Measurements from ENCODE around the gene ANAPC15. TPM values are rescaled to one million over a fixed set of nuclear protein-coding genes. Genes with fewer than 3 reads are reported as not detected.
A peak's percentile ranks its signal among the peaks of the same experiment; 100 is the strongest.

ANAPC15 gene
- total RNA-seq (2021): 60.2 to 75.4 TPM (median 66.1 TPM) in 3 replicates
- percentile 64 among the genes with signal in this experiment for Bru-seq, nascent RNA
- long read RNA-seq, experiment 1, transcript ANAPC15-217 (5 exons, 704 nt): minor isoform, 6 of 123 reads
- long read RNA-seq, experiment 1, transcript ANAPC15-204 (6 exons, 848 nt): minor isoform, 6 of 123 reads
- long read RNA-seq, experiment 1, transcript ANAPC15-201 (6 exons, 886 nt): major isoform, 48 of 123 reads
- long read RNA-seq, experiment 1, transcript ANAPC15-208 (6 exons, 867 nt): minor isoform, 31 of 123 reads
- long read RNA-seq, experiment 1, partial matches to known transcripts: 9 of 123 reads
- long read RNA-seq, experiment 1, other reads (novel, unspliced or antisense): 18 of 123 reads
- long read RNA-seq, experiment 2, transcript ANAPC15-212 (2 exons, 500 nt): major isoform, 9 of 55 reads
- long read RNA-seq, experiment 2, transcript ANAPC15-201 (6 exons, 886 nt): minor isoform, 8 of 55 reads
- long read RNA-seq, experiment 2, transcript ANAPC15-208 (6 exons, 867 nt): minor isoform, 8 of 55 reads
- long read RNA-seq, experiment 2, partial matches to known transcripts: 21 of 55 reads
- long read RNA-seq, experiment 2, other reads (novel, unspliced or antisense): 6 of 55 reads
- long read RNA-seq, experiment 3, transcript ANAPC15-201 (6 exons, 886 nt): major isoform, 153 of 255 reads
- long read RNA-seq, experiment 3, transcript ANAPC15-204 (6 exons, 848 nt): minor isoform, 13 of 255 reads
- long read RNA-seq, experiment 3, transcript ANAPC15-208 (6 exons, 867 nt): minor isoform, 52 of 255 reads
- long read RNA-seq, experiment 3, transcript ANAPC15-217 (5 exons, 704 nt): minor isoform, 8 of 255 reads
- long read RNA-seq, experiment 3, partial matches to known transcripts: 5 of 255 reads
- long read RNA-seq, experiment 3, other reads (novel, unspliced or antisense): 18 of 255 reads

DNA sequence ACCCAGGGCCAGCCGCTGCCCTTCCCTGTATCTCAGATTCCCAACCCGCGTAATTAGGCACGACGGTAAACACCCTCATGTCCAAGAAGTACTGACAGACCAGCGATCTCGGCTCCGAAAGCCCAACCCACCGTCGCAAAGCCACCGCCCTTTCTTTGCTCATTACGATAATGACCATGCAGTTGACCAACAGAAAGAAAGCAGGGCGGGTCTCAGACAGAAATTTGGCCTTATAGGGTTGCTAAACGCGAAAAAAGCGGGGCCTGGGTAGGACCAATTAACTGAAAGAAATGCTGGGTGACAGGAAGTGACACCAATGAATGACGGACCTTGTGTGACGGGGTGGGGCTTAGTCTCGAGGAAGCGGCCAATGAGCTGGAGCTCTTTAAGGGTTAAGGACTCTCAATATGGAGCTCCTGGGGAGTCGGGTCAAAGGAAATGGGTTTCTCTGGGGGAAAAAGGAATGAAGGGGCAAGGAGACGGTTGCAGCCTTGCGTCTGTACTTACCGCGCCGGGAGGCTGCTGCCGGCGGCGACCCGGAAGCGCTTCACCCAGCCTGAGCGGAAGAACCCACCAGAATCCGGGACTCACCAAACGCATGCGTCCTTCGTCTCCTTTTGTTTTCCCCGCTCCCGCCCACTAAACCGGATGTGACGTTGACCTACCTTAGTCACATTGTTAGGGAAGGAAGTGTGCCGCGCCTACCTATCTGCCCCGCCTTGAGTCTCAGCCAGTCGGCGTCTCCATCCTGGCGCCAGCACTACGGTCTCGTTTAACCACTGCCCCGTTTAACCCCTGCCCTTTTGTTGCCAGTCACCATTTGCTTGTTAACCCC, at the start of gene ANAPC15:
TSS of gene ANAPC15 (minus strand) at position 553 of the 835 bp plus-strand sequence. CDS start 1,419 bp downstream, outside the sequence.
- peaks cover 8% of the 10 kb centered on the region for H3K9me3 Mint-ChIP-seq
- H3K27ac Mint-ChIP-seq: peak within 1 kb of the TSS; percentile 99
- DNase-seq (ENCODE audit: low spot score): peak; percentile 98
- peak; percentile 92 for ATAC-seq
- CTCF ChIA-PET: interaction anchor here (0.6 to 1.6 kb wide), 5 partner anchors 21 to 319 kb away, joined by 3 to 9 read pairs (median 5); no protein-coding TSS in a partner anchor
- peak within 1 kb of the TSS; percentile 93 for H3K4me3 Mint-ChIP-seq
- peaks cover 16% of the 10 kb centered on the region for H3K4me1 Mint-ChIP-seq
- POLR2A ChIA-PET: interaction anchor here (1.0 to 1.2 kb wide), 3 partner anchors 21 to 112 kb away, joined by 3 to 4 read pairs (median 4); partner anchors contain the start of gene INPPL1
- H3K36me3 Mint-ChIP-seq: peaks cover 2% of the 10 kb centered on the region; the same call in 1 of the 2 replicates
- peaks cover 39% of the 10 kb centered on the region for H3K27me3 Mint-ChIP-seq (ENCODE audit: low read depth)
- TF ChIP-seq CREM (CRISPR knock-in tag; IDR thresholded peaks at IDR 0.05) (peak; percentile 91), NFYB (CRISPR knock-in tag; conservative IDR thresholded peaks at IDR 0.05; ENCODE audit: low read depth) (peak; percentile 68), FOXK1 (CRISPR knock-in tag; IDR thresholded peaks at IDR 0.05) (peak; percentile 93), PRRX2 (CRISPR knock-in tag; IDR thresholded peaks at IDR 0.05) (no peak), NFATC4 (CRISPR knock-in tag; IDR thresholded peaks at IDR 0.05) (no peak), NR2C2 (CRISPR knock-in tag; IDR thresholded peaks at IDR 0.05) (peak; percentile 92), RORB (CRISPR knock-in tag; IDR thresholded peaks at IDR 0.05) (no peak), TEAD1 (CRISPR knock-in tag; IDR thresholded peaks at IDR 0.05) (0 out of 2 replicates have a peak, but pooled peaks have one; percentile 39), ZNF232 (CRISPR knock-in tag; IDR thresholded peaks at IDR 0.05) (peak; percentile 80), ZBTB21 (CRISPR knock-in tag; IDR thresholded peaks at IDR 0.05; ENCODE audit: borderline replicate concordance) (no peak), GABPB1 (CRISPR knock-in tag; IDR thresholded peaks at IDR 0.05) (peak; percentile 72), SP1 (CRISPR knock-in tag; conservative IDR thresholded peaks at IDR 0.05) (peak; percentile 65), NFE2L1 (CRISPR knock-in tag; IDR thresholded peaks at IDR 0.05) (no peak; the same call in 1 of the 2 replicates)
- TF ChIP-seq, protein P1, sequence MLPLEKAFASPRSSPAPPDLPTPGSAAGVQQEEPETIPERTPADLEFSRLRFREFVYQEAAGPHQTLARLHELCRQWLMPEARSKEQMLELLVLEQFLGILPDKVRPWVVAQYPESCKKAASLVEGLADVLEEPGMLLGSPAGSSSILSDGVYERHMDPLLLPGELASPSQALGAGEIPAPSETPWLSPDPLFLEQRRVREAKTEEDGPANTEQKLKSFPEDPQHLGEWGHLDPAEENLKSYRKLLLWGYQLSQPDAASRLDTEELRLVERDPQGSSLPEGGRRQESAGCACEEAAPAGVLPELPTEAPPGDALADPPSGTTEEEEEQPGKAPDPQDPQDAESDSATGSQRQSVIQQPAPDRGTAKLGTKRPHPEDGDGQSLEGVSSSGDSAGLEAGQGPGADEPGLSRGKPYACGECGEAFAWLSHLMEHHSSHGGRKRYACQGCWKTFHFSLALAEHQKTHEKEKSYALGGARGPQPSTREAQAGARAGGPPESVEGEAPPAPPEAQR (CRISPR knock-in tag; IDR thresholded peaks at IDR 0.05): no peak
- TF ChIP-seq, protein P2, sequence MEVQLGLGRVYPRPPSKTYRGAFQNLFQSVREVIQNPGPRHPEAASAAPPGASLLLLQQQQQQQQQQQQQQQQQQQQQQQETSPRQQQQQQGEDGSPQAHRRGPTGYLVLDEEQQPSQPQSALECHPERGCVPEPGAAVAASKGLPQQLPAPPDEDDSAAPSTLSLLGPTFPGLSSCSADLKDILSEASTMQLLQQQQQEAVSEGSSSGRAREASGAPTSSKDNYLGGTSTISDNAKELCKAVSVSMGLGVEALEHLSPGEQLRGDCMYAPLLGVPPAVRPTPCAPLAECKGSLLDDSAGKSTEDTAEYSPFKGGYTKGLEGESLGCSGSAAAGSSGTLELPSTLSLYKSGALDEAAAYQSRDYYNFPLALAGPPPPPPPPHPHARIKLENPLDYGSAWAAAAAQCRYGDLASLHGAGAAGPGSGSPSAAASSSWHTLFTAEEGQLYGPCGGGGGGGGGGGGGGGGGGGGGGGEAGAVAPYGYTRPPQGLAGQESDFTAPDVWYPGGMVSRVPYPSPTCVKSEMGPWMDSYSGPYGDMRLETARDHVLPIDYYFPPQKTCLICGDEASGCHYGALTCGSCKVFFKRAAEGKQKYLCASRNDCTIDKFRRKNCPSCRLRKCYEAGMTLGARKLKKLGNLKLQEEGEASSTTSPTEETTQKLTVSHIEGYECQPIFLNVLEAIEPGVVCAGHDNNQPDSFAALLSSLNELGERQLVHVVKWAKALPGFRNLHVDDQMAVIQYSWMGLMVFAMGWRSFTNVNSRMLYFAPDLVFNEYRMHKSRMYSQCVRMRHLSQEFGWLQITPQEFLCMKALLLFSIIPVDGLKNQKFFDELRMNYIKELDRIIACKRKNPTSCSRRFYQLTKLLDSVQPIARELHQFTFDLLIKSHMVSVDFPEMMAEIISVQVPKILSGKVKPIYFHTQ (CRISPR knock-in tag; IDR thresholded peaks at IDR 0.05): 0 out of 2 replicates have a peak, but pooled peaks have one; percentile 19
- TF ChIP-seq, protein P3, sequence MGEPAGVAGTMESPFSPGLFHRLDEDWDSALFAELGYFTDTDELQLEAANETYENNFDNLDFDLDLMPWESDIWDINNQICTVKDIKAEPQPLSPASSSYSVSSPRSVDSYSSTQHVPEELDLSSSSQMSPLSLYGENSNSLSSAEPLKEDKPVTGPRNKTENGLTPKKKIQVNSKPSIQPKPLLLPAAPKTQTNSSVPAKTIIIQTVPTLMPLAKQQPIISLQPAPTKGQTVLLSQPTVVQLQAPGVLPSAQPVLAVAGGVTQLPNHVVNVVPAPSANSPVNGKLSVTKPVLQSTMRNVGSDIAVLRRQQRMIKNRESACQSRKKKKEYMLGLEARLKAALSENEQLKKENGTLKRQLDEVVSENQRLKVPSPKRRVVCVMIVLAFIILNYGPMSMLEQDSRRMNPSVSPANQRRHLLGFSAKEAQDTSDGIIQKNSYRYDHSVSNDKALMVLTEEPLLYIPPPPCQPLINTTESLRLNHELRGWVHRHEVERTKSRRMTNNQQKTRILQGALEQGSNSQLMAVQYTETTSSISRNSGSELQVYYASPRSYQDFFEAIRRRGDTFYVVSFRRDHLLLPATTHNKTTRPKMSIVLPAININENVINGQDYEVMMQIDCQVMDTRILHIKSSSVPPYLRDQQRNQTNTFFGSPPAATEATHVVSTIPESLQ (CRISPR knock-in tag; IDR thresholded peaks at IDR 0.05): no peak
- TF ChIP-seq, protein P4, sequence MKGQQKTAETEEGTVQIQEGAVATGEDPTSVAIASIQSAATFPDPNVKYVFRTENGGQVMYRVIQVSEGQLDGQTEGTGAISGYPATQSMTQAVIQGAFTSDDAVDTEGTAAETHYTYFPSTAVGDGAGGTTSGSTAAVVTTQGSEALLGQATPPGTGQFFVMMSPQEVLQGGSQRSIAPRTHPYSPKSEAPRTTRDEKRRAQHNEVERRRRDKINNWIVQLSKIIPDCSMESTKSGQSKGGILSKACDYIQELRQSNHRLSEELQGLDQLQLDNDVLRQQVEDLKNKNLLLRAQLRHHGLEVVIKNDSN (CRISPR knock-in tag; IDR thresholded peaks at IDR 0.05): peak; percentile 65; the same call in 1 of the 2 replicates
- TF ChIP-seq, protein P5, sequence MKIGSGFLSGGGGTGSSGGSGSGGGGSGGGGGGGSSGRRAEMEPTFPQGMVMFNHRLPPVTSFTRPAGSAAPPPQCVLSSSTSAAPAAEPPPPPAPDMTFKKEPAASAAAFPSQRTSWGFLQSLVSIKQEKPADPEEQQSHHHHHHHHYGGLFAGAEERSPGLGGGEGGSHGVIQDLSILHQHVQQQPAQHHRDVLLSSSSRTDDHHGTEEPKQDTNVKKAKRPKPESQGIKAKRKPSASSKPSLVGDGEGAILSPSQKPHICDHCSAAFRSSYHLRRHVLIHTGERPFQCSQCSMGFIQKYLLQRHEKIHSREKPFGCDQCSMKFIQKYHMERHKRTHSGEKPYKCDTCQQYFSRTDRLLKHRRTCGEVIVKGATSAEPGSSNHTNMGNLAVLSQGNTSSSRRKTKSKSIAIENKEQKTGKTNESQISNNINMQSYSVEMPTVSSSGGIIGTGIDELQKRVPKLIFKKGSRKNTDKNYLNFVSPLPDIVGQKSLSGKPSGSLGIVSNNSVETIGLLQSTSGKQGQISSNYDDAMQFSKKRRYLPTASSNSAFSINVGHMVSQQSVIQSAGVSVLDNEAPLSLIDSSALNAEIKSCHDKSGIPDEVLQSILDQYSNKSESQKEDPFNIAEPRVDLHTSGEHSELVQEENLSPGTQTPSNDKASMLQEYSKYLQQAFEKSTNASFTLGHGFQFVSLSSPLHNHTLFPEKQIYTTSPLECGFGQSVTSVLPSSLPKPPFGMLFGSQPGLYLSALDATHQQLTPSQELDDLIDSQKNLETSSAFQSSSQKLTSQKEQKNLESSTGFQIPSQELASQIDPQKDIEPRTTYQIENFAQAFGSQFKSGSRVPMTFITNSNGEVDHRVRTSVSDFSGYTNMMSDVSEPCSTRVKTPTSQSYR (CRISPR knock-in tag; IDR thresholded peaks at IDR 0.05): 0 out of 2 replicates have a peak, but pooled peaks have one; percentile 21
- TF ChIP-seq, protein P6, sequence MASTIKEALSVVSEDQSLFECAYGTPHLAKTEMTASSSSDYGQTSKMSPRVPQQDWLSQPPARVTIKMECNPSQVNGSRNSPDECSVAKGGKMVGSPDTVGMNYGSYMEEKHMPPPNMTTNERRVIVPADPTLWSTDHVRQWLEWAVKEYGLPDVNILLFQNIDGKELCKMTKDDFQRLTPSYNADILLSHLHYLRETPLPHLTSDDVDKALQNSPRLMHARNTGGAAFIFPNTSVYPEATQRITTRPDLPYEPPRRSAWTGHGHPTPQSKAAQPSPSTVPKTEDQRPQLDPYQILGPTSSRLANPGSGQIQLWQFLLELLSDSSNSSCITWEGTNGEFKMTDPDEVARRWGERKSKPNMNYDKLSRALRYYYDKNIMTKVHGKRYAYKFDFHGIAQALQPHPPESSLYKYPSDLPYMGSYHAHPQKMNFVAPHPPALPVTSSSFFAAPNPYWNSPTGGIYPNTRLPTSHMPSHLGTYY (CRISPR knock-in tag; IDR thresholded peaks at IDR 0.05): no peak
- TF ChIP-seq, protein P7, sequence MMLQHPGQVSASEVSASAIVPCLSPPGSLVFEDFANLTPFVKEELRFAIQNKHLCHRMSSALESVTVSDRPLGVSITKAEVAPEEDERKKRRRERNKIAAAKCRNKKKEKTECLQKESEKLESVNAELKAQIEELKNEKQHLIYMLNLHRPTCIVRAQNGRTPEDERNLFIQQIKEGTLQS (CRISPR knock-in tag; conservative IDR thresholded peaks at IDR 0.05): no peak
- TF ChIP-seq, protein P8, sequence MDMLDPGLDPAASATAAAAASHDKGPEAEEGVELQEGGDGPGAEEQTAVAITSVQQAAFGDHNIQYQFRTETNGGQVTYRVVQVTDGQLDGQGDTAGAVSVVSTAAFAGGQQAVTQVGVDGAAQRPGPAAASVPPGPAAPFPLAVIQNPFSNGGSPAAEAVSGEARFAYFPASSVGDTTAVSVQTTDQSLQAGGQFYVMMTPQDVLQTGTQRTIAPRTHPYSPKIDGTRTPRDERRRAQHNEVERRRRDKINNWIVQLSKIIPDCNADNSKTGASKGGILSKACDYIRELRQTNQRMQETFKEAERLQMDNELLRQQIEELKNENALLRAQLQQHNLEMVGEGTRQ (CRISPR knock-in tag; IDR thresholded peaks at IDR 0.05): peak; percentile 81

All from WTC11 (cell line).